ENCODE data around the gene CYP3A7.
"Not testable (repeated sequence)": the region's sequence is repeated elsewhere in the genome, so short reads cannot be mapped to it uniquely, and the experiment has no call there.

The CYP3A7 gene

GRCh38 chr7:99713995-99714570 is 20.9 kb downstream of the CYP3A7 start:
- no peak overlapping the region for H3K4me3 ChIP-seq (ENCODE audit: low read depth, low read length)
- TF ChIP-seq, protein P1, sequence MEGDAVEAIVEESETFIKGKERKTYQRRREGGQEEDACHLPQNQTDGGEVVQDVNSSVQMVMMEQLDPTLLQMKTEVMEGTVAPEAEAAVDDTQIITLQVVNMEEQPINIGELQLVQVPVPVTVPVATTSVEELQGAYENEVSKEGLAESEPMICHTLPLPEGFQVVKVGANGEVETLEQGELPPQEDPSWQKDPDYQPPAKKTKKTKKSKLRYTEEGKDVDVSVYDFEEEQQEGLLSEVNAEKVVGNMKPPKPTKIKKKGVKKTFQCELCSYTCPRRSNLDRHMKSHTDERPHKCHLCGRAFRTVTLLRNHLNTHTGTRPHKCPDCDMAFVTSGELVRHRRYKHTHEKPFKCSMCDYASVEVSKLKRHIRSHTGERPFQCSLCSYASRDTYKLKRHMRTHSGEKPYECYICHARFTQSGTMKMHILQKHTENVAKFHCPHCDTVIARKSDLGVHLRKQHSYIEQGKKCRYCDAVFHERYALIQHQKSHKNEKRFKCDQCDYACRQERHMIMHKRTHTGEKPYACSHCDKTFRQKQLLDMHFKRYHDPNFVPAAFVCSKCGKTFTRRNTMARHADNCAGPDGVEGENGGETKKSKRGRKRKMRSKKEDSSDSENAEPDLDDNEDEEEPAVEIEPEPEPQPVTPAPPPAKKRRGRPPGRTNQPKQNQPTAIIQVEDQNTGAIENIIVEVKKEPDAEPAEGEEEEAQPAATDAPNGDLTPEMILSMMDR (IDR thresholded peaks at IDR 0.05; ENCODE audit: borderline replicate concordance, insufficient read depth, low read depth, low read length), result no peak

DNA sequence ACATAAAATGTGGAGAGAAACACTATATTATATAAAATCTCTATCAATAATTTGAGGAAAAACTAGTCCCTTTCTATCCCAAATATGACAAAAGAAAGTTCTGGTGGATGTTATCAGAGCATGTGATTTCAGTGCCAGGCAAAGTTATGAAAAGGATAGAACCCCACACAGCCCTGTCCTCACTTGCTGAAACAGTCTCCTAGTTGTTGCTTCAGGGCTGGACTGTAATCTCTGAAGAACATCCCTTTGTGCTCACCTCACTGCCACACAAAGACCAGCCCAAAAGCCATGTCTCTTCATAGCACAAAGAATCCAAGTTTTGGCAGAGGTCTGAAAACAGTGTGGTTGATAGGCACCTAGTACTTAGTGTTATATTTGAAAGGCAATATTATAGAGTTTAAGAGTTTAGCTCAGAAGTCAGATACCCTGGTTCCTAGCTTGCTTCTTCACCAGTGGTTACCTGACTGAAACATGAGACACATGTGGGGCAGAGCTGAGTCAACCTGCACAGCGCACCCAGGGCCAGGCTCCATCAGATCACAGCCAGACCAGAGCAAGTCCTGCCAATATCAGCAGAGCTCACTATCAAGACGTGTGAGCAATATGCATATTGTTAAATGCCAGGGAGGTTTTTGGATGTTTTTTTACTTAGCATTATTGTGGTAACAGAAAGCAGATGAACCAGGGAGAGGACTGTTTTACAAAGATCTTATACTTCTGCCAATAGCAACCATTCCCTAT is 25.0 kb downstream of the CYP3A7 start:
- TF ChIP-seq, protein P1 (IDR thresholded peaks at IDR 0.05; ENCODE audit: borderline replicate concordance, insufficient read depth, low read depth, low read length), result no peak
- no peak overlapping the region for H3K4me3 ChIP-seq (ENCODE audit: low read depth, low read length)

DNA sequence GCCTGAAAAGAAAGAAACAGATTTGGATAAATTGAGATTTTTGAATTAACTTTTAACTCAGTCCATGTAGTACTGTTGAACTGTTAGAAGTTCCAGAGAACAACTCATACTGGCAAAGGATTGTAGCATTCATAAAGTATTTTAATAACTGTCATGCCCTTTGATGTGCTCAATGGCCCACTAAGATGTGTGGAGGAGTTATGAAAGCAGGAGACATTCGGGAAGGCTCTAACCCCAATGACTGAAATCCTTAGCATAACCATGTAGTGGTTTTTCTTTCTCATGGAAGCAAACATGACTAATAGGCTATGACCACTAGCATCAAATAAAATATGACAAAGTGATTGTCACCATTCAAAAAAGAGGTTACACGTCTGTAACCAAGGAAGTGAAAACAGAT is 25.7 kb downstream of the CYP3A7 start:
- no peak overlapping the region for H3K4me3 ChIP-seq (ENCODE audit: low read depth, low read length)
- TF ChIP-seq, protein P1 (IDR thresholded peaks at IDR 0.05; ENCODE audit: borderline replicate concordance, insufficient read depth, low read depth, low read length), result no peak

DNA sequence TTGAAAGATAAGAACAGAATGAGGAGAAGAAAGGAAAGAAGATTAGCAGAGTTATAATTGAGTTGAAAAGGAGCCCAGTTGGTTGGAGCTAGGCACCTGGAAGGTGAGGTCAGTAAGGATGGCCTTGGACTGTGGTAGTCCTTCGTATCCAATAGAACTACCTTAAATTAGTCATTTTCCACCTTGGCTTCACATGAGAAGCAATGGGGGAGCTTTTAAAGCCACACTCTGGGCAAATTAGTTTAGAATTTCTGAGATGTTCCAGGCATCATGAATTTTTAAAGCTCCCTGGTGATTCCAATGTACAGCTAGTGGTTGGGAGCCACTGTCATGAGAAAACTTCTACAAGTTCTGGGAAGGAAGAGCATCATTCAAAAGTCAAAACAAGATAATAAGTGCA is 27.9 kb downstream of the CYP3A7 start:
- TF ChIP-seq, protein P1 (IDR thresholded peaks at IDR 0.05; ENCODE audit: borderline replicate concordance, insufficient read depth, low read depth, low read length), result no peak
- no peak overlapping the region for H3K4me3 ChIP-seq (ENCODE audit: low read depth, low read length)

DNA sequence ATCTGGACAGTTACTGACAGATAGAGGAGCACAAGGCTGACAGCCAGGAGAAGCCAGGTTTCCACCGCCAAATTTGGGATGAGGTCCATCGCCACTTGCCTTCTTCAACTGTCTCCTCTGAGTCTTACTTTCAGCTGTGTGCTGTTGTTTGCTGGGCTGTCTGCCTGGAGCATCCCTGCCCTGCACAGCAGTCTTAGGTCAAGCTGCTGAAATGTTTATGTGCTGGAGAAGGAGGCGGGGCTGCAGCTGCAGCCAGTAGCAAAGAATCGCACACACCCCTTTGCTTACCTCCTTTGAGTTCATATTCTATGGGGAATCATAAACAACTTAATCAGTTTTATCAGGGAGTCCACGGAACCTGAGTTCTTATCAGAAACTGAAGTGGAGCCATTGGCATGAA is 35.0 kb downstream of the CYP3A7 start:
- TF ChIP-seq, protein P1 (IDR thresholded peaks at IDR 0.05; ENCODE audit: borderline replicate concordance, insufficient read depth, low read depth, low read length), result no peak
- H3K4me3 ChIP-seq (ENCODE audit: low read depth, low read length), result no peak overlapping the region

DNA sequence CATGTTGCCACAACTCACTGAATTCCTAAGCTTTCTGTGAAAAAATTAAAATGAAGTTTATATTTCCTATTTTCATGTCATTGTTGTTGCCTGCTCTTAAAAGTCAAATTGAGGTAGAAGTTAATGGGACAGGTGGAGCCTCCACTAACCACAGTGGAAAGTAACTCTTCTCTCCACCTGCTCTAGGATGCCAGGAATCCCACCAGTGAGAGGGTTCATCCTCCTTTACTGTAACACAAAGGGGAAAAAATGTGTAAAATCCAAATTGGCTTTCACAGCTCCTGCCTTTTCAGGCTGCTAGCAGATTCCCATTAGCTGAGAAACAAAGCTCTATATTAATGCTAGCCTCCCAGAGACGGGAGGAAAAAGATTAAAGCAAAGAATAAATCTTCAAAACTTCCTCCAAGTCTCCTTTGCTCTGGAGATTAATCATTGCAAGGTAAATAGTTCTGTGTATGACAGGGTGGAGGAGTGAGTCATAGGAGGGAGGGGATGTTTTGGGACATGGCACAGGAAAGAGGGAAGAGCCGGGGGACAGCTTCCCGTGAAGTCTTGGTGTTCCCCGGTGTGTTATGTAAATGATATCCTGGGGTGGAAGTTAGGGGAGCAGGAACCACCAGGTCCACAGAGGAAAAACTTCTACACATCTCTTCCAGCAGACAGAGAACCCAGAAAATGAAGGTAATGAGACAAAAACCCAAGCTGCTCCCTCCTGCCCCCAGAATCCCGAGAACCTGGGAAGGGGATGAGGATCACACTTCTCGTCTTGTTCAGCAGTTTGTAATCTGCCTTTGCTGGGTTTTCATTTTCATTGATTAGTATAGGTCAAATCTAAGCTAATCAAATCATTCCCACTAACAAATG is 35.9 kb downstream of the CYP3A7 start:
- H3K4me3 ChIP-seq (ENCODE audit: low read depth, low read length), result not testable (repeated sequence)

- TF ChIP-seq, protein P1 (IDR thresholded peaks at IDR 0.05; ENCODE audit: borderline replicate concordance, insufficient read depth, low read depth, low read length), result no peak
- no peak overlapping the region for H3K4me3 ChIP-seq (ENCODE audit: low read depth, low read length)
Measured at GRCh38 chr7:99694912-99695304, 40.1 kb downstream of the CYP3A7 start.
